GM21447 (cell line): Measurements from ENCODE around the gene ZSWIM6.

Experiments used
- ATAC-seq: cut with Tn5 transposase; IDR thresholded peaks from one replicate; pipeline ENCODE4 v1.9.1; 2021; ENCODE audit not compliant: unreplicated experiment

Gene ZSWIM6

DNA sequence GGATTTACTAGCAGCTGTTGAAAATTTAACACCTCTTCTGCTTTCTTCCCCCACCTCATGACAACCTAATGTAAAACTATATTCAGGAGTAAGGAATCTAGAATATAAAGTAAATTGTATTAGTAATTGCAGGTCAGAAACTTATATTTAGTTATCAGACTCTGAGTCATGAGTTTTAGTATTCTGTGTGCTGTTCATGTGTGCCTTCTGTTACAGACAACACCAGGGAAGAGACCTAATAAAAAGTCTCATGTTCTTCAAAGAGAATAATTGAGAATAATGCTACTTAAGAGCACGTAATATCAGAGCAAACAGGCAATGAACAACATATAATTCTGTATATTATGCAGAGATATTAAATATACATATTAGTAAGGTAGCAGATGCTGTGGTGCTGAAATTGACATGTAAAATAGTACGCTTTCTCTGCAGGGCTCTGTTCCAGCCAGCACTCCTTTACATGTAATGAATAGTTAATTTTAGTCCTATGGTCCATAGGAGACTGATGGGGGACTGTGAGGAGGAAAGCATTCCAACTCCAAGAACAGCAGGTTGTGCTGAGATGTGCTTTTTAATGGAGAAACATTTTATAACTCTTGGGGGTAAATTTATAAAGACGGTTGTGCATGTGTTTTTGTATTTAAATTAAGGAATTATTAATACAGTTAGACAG is 106.4 kb downstream of the ZSWIM6 start:
- ATAC-seq: no peak

GRCh38 chr5:61440086-61440485 is 108.0 kb downstream of the ZSWIM6 start:
- no peak for ATAC-seq

DNA sequence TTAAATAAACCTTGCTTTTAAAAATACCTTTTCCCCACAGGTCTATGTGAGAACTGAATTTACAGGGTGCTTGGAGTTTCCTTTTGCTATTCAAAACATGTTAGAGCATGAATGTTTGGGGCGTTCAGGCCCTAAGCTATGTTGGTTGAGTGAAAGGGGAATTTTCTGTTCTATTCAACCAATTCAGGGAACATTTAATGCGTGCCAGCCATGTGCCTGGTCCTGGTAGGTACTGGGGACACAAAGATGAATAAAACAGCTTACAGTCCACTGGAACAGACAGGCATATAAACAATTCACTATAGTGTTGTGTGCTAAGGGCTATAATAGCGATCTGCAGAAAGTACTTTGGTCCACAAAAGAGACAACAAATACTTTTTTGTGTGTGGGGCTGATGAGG is 108.5 kb downstream of the ZSWIM6 start:
- ATAC-seq: no peak

- ATAC-seq: no peak
Observed at GRCh38 chr5:61441742-61442141, 109.7 kb downstream of the ZSWIM6 start.

GRCh38 chr5:61447780-61448495 is 115.9 kb downstream of the ZSWIM6 start:
- no peak for ATAC-seq

DNA sequence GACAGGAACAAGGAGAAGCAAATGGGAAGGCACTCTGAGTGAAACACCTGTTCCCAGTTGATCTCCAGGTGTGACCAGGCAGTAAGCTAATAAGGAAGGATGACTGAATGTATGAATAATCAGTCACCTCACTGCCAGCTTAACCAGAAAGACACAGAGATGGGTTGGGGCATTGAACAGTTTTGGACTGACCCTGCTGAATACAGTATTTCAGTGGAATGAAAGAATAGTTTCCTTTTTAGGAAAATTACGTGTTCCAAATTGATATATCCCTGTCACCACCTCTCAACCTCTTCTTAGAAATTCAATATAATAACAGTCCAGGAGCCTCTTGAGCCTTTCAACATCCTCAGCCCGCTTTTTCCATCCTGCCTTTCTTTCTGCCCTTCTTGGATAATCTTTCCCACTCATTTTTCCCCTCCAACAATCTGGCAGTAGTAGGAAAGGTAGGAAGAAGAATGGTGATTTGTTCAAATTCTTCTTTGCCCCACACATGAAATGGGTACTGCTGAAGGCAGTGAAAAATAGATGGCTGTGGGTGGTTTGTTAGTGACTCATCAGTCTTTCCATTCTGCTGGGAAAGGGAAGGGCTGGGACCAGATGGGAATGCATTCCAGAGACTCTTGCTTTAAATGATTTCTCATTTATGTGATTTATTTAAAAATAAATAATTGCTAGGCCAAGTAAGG is 117.9 kb downstream of the ZSWIM6 start:
- no peak for ATAC-seq

- no peak for ATAC-seq
Observed at GRCh38 chr5:61450493-61451279, 118.6 kb downstream of the ZSWIM6 start.

- no peak for ATAC-seq
Observed at GRCh38 chr5:61455179-61456006, 123.3 kb downstream of the ZSWIM6 start.

DNA sequence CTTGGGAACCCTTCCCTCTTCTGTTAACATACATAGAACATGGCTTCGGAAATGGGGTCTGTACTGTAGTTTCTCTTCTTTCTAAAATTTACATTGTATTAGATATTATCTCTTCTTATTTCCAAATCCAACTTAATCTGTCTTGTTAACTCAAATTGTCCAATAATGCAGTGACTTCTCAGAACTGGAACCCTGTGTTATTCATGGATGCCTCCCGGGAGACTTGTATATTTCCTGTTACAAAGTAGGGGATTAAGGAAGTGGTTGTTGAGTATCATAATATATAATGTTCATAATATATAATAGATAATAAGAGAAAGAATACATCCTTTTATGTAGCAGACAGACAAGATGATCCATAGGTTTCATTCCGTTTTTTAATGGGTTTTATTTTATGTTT is 128.4 kb downstream of the ZSWIM6 start:
- ATAC-seq: no peak

GRCh38 chr5:61461417-61461816 is 129.4 kb downstream of the ZSWIM6 start:
- ATAC-seq: no peak

DNA sequence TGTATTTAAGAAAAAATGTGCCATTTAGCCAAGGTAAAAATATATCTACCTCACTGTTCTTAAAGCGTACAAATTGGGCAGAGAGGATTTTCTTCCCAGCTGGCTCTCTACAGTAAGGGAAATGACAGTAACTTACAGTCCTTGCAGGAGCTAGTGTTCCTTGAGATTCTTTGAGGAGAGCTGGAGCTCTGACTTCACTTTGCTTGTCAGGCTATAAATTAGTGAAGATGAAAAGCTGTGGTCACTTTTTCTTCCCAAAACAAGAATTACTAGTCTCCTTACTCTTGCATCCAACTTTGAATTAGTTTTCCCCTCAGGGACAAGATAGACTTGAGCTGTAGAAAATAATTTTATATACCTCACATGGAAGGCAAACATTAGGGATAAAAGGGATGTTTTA is 129.9 kb downstream of the ZSWIM6 start:
- no peak for ATAC-seq

DNA sequence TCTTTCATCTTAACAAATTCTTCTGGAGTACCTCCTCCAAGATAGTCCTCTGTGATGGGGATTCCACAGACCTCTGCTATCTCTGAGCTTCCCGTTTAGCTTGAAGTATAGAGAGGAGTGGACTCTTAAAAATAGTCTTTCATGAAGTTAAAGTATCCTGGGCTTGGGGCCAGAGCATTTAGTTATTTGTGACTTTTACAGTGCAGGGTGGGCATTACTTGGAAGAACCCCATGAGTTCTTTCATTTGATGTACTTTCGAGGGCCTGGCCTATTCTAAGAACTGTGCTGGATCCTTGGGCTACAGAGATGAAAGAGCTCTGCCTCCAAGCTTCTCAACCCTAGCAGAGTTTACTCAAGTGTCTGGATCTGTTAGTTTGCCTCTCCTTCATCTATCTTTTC is 131.5 kb downstream of the ZSWIM6 start:
- ATAC-seq: no peak

- ATAC-seq: no peak
Observed at GRCh38 chr5:61464512-61464911, 132.5 kb downstream of the ZSWIM6 start.

GRCh38 chr5:61465066-61465465 is 133.0 kb downstream of the ZSWIM6 start:
- ATAC-seq: no peak

- ATAC-seq: no peak
Observed at GRCh38 chr5:61465496-61465895, 133.4 kb downstream of the ZSWIM6 start.

- no peak for ATAC-seq
Observed at GRCh38 chr5:61466017-61466416, 134.0 kb downstream of the ZSWIM6 start.

- ATAC-seq: no peak
Observed at GRCh38 chr5:61467766-61468482, 135.9 kb downstream of the ZSWIM6 start.

- no peak for ATAC-seq
Observed at GRCh38 chr5:61468483-61468865, 136.4 kb downstream of the ZSWIM6 start.

DNA sequence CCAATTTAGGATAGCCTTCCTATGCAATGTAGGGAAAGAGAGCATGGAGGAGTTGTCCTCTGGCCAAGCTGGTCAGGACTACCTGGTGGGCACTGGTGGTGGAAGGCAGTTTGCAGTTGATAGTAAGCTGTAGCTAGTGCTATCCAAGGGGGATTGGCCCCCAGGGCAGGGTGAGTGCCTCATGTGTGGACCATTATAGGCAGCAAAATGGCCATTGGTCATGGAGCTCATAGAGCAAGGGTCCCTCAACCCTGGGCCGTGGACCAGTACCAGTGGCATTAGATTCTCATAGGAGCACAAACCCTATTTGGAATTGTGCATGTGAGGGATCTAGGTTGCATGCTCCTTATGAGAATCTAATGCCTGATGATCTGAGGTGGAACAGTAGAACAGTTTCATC is 139.3 kb downstream of the ZSWIM6 start:
- no peak for ATAC-seq
